DMS53 (cell line): ENCODE data around the gene CTSK.
"Not testable (repeated sequence)": the region's sequence is repeated elsewhere in the genome, so short reads cannot be mapped to it uniquely, and the experiment has no call there.

Experiments used
- DNase-seq: peaks from one replicate; lab custom pipeline; 2025; lab: John Stamatoyannopoulos, UW

Gene CTSK

DNA sequence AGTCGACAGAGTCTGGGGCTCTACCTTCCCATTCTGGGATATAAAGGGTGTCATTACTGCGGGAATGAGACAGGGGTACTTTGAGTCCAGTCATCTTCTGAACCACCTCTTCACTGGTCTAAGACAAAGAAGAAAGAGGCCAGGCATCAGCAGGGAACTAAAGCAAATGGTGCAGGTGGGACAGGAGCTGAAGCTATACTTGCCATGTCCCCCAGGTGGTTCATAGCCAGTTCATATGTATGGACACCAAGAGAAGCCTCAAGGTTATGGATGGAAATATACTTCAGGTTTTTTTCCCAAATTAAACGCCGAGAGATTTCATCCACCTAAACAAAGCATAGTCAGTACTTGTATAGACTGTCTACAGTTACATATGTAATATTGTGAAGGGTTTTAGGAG is 2.2 kb downstream of the CTSK start:
- DNase-seq: no peak

DNA sequence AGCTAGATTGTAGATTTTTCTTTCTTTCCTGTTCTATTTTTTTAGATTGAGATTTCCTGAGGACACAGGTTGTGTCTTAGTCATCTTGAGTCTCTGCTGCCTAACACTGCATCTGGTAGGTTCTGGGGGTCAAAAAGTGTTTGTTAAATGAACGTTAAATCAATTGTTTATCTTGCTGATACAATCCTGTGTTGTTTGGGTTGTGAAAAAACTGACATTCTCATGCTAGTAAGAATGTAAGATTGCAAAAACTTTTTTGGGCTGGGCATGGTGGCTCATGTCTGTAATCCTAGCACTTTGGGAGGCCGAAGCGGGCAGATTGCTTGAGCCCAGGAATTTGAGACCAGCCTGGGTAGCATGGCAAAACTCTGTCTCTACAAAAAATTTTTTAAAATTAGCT is 3.4 kb downstream of the CTSK start:
- no peak for DNase-seq

DNA sequence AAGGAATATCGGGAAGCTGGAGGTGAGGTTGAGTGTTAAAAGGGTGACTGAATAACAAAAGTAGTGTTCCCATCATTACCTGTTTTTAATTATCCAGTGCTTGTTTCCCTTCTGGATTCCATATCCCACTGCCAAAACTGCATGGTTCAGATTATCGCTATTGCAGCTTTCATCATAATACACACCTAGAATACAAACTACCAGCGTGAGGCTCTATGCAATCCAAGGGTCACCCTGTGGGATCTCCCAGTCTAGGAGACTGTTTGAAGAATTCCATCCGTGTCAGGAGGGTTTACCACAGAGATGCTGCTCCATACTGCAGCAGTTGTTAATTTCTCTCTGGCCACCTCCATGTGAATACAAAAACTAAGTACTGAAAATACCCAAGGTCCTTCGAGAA is 9.0 kb downstream of the CTSK start:
- no peak for DNase-seq

DNA sequence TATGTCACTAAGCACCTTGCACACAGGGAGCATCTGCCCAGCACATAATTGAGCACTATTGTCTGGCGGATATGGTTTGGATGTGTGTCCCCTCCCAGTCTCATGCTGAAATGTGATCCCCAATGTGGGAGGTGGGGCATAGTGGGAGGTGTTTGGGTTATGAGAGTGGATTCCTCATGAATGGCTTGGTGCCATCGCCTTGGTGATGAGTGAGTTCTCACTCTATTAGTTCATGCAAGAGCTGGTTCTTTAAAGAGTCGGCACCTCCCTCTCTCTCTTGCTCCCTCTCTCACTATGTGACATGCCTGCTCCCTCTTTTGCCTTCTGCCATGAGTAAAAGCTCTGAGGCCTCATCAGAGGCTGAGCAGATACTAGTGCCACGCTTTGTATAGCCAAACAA is 9.5 kb downstream of the CTSK start:
- no peak for DNase-seq

DNA sequence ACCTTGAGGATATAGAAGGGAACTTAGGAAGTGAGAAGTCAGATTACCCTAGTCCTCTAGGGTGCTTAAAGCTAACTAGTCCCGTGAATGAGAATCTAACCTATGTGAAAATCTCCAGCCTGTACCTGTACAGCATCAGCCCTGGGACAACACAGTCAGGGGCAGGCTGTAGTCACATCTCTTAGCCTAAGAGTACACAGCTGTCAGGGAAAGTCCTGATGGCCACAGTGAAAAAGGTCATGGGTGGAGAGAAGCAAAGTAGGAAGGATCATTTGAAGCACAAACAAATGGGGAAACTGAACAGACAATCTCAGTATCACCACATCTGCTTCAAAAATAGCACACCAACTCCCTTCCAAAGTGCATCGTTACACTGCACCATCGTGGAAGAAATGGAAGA is 11.7 kb downstream of the CTSK start:
- no peak for DNase-seq

DNA sequence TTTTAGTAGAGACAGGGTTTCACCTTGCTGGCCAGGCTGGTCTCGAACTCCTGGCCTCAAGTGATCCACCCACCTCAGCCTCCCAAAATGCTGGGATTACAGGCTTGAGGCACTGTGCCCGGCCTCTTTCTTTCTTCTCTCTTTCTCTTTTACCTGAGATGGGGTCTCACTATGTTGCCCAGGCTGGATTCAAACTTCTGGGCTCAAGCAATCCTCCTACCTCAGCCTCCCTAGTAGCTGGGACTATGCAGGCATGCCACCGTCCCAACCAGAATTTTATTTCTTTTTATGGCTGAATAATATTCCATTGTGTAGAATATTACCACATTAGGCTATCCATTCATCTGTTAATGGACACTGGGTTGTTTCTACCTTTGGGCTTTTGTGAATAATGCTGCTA is 14.3 kb downstream of the CTSK start:
- not testable (repeated sequence) for DNase-seq

DNA sequence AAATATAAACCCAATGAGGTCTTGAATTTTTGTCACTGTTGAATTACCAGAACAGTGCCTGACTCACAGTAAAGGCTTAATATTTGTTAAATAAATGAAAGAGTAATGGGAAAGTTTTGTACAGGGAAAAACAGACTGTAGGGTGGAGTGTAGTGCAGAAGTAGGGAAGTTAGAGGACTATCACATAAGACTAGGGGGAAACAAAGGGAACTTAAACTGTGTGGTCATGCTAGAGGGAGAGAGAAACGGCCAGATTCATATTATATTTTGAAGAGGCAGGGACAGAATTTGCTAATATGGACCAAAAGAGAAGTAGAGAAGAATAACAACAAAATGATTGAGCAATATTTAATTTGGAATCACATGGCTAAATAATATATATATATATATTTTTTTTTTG is 14.8 kb downstream of the CTSK start:
- no peak for DNase-seq

DNA sequence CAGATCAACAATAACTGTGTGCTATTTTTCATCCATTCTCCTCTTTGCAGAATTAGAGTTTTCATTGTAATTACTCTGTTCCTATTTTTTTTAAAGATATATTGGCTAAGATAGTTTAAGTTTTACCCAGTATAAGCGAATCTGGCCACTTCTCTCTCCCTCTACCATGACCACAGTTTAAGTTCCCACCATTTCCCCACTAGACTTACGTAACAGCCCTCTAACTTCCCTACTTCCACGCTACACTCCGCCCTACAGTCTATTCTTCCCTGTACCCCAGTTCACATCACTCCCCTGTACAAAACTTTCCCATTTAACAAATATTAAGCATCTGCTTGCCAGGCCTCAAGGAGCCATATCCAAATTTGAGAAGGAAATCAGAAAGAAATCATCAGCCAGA is 16.5 kb downstream of the CTSK start:
- no peak for DNase-seq

DNA sequence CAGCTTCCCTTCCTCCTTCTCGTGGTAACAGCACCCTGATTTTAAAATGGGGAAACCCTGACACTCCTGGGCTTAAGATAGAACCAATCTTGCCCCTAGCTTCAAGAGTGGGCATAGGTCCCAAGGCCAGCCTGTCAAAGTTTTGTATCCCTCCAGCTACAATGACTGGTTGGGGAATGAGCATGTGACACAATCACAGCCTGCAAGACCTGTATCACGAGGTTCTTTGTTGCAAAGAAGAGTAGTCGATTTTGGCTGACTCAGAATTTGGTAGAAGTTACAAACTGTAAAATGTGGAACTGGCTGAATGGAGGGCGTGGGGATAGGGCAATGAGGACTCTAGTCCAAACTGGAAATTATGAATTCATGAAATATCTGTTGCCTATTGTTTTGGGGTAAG is 18.7 kb downstream of the CTSK start:
- DNase-seq: no peak

DNA sequence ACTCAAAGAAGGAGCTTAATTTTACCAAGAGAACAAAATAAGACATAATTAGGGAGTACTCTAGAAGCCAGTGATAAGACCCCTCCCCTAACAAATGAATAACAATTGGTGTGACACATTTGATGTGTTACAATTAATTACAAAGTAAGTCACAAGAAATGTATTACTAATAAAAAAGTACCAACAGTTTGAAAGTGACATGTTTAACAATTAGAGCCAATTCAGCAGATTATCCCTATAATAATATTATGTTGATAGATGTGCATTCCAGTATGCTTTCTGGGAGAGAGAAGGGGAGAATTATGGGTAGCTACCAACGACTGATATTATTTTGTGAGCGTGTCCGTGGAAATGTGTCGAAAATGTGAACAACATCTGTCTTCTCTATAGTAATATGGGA is 19.1 kb downstream of the CTSK start:
- DNase-seq: no peak

DNA sequence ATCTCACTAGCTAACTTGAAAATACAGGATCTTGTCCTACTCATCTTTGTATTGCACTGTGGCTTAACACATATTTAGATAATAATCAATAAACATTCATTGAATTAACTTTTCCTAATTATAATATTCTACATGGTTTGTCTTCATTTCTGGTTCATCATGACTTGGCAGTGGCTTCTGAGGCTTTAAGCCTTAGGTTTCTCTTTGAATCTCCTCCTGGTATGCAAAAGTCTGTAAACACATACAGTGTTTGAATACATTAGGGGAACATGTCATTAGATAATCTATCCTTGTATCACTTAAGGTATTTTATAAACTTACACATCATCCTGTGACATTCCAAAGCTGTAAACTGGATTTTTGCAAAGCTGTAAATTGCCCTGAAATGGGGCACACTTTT is 20.6 kb downstream of the CTSK start:
- no peak for DNase-seq

DNA sequence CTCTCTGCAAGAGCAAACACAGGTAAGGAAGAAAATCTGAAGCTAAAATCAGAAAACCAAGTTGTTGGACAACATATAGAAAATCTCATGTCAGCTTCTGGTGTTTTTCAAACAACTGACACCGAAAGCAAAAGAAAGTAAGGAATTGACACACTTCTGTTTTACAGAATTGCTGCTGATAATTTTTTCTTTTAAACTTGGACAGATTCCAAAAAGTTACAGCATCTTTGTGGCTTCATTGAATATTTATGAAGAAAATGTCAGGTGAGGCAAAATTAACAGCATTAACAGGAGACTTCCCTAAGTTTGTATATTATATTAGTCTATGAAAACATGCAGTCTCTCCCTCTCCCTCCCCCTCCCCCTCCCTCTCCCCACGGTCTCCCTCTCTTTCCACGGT is 27.6 kb downstream of the CTSK start:
- no peak for DNase-seq

DNA sequence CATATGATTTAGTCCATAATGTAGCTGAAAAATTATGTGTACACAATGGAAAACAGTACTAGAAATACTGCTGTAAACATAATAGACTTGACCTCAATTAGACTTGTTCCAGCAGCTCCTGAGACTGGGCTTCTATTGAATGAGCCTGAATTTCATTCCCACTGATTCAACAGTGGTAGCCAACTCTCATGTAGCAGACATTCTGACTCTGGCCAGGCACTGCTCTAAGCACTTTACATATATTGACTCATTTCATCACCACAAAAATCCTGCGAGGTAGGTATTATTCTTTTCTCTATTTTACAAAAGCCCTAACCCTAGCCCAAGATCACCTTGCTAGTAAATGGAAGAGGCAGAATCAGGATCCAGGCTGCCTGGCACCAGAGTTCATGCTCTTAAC is 29.7 kb downstream of the CTSK start:
- no peak for DNase-seq

DNA sequence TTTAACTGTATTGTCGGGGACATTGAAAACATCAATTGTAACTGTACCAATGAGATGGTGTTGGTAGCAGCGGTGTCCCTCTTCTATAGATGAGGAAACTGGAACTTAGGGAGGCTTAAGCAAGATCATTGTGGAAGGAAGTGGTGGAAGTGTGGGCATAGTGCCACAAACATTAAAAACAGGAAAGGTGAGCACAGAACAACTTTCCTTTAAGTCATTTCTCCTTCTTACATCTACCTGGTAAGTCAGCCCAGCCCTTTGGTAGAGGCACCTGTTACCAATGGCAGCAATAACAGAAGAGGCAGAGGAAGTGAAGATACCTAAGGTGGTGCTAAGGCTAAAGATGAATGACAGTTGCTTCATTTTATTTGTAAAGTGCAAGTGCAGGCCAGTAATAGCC is 30.5 kb downstream of the CTSK start:
- DNase-seq: no peak

DNA sequence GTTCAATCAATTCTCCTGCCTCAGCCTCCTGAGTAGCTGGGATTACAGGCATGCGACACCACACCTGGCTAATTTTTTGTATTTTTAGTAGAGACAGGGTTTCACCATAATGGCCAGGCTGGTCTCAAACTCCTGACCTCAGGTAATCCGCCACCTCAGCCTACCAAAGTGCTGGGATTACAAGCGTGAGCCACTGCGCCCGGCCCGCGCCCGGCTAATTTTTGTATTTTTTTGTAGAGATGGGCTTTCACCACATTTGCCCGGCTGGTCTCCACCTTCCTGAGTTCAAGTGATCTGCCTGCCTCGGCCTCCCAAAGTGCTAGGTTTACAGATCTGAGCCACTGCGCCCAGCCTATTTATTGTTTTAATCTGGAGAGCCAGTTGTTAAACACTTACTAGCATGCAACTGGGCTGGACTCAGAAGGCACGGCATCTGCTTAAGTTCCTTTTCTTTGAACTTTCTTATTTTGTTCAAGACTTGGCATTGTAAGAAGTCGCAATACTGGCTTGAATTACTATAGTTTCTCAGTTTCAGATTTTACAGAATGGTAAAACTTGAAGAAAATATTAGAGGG is 32.0 kb downstream of the CTSK start:
- DNase-seq: not testable (repeated sequence)

DNA sequence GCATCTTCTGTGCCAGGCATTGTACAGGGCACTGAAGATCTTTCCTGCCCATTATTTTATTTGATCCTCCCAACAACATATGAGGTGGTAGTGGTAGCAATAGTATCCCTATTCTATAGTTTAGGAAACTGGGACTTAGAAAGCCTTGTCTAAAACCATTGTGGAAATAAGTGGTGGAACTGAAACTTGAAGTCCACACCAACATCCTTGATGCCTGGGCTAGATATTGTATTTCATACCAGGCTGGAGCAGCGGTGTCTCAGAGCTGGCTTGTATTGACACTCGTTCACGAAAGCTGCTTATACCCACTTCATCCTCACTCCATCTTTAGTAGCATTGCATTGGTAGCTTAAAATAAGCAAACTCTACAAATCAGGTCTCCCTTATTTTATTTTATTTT is 32.8 kb downstream of the CTSK start:
- DNase-seq: no peak

DNA sequence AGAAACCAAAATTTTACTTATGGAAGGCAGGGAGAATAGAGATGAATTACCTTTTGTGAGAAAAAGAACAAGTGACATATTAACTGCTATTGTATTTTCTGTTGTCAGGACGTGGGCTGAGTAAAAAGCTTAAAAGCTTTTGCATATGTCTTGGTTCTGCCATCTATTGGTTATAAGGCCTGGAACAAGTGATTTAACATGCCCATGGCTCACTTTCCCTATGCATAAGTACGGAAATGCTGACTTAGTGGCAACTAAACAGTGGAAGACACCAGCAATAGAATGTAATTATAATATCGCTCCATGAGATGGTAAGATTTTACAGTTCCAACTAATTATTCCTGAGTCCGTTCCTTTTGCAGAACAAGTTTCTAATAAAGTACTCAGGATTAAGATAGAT is 35.7 kb downstream of the CTSK start:
- DNase-seq: no peak

DNA sequence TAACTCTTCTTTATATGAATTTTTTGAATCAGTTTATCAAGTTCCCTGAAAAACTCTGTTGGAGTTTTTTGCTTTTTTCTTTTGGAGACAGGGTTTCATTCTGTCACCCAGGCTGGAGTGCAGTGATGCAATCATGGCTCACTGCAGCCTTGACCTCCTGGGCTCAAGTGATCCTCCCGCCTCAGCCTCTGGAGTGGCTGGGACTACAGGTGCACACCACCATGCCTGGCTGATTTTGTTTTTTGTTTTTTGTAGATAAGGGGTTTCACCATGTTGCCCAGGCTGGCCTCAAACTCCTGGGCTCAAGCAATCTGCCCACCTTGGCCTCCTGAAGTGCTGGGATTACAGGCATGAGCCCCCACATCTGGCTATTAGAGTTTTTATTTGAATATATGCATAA is 40.4 kb downstream of the CTSK start:
- DNase-seq: not testable (repeated sequence)

DNA sequence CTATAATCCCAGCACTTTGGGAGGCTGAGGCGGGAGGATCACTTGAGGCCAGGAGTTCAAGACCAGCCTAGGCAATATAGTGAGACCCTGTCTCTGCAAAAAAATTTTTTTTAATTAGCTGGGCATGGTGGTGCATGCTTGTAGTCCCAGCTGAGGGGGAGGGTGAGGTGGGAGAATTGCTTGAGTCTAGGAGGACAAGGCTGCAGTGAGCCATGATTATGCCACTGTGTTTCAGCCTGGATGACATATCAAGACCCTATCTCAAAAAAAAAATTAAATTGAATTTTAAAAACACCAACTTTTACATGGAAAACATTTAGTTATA is 42.1 kb downstream of the CTSK start:
- DNase-seq: not testable (repeated sequence)

DNA sequence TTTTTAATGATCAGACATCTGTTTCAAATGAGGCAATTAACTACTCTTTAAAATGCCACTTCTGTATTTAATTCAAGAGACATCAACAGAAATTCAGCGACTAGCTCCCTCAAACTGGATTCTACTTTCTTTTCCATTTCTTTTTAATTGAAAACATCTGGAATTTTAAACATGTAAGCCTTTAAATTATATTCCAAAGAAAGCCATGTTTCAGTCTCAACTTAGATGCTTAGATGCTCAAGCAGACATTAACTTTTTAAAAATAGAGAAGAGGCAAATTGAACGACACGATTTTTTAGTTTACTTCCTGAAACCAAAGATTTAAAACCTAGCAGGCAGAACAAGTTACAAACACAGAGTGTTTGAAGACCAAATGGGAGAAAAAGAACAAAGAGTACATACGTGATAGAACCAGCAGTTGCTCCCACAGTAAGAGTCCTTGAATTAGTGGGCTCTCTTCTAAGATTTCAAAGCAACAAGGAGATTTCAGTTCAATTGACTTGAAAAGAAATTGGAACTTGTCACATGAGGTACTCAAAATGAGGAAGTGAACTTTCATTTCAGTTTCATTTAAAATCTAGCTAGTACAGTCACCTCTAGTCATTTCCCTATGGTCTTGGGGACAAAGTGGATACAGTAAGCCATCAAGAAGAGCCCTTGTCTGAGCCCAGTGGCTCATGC is 42.6 kb downstream of the CTSK start, which contains the start of gene CTSS:
TSS of gene CTSS (minus strand) at position 483 of the 681 bp plus-strand sequence. CDS start 1,015 bp downstream, outside the sequence.
- peak; percentile 73 for DNase-seq

DNA sequence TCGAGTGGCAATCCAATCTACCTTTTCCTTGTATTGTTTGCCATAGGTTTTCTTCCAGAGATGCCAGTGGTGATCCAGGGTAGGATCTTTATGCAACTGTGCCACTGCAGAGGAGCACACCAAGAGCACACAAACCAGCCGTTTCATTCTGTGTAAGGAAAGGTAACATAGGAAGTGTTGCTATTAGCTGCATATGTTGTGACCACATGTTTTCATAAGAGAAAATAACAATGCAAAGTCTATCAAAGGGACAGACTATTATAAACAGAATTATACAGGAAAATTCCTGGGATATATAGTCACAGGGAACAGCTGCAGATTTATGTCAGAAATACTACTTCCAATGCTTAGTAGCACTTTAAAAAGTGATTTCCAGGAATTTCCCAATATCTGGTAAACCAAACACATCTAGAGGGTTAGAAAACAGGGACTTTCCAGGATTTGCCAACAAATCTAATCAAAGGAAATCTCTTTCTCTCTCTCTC is 43.4 kb downstream of the CTSK start:
- DNase-seq: peak; percentile 67

DNA sequence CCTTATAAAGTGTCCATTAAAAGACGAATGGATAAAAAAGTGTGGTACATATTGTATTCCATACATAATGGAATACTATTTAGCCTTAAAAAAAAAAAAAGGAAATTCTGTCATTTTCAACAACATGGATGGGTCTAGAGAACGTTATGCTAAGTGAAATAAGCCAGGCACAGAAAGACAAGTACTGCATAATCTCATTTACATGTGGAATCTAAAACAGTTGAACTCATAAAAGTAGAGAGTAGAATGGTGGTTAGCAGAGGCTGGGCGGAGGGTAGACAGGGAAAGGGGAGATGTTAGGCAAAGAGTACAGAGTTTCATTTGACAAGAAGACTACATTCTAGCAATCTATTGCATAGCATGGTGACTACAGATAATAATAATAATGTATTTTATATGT is 45.0 kb downstream of the CTSK start:
- no peak for DNase-seq

DNA sequence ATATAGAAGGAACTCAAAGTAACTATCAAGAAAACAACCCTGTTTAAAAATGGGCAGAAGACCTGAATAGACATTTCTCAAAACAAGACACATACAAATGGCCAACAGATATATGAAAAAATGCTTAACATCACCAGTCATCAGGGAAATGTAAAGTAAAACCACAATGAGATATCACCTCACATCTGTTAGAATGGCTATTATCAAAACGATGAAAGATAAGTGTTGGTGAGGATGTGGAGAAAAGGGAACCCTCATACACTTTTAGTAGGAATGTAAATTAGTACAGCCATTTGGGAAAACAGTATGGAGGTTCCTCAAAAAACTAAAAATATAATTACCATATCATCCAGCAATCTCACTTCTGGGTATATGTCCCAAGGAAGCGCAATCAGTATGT is 45.5 kb downstream of the CTSK start:
- DNase-seq: no peak

DNA sequence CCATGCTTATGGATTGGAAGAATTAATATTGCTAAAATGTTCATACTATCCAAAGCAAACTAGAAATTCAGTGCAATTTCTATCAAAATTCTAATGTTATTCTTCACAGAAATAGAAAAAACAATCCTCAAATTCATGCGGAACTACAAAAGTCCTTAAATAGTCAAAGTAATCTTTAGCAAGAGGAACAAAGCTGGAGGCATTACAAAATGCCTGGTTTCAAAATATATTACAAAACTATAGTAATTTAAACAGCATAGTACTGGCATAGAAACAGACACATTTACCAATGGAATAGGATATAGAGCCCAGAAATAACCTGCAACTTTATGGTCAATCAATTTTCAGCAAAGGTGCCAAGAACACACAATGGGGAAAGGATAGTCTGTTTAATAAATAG is 46.3 kb downstream of the CTSK start:
- DNase-seq: no peak
